SK-N-SH (cell line): ENCODE results near the gene SERPINE1. TPM values are rescaled to one million over a fixed set of nuclear protein-coding genes. Genes with fewer than 3 reads are reported as not detected.

Experiments used
- CTCF ChIA-PET: fragments of 300-600, 350-600 bp; formaldehyde crosslinking; extraction: SDS; loops from one replicate; lab custom pipeline; 2021; lab: Yijun Ruan, JAX
- POLR2A ChIA-PET: fragments of 350-600 bp; sonication (Branson Sonifier 250); formaldehyde crosslinking; extraction: SDS; loops from one replicate; lab custom pipeline; 2020; ENCODE audit warnings: antibody characterized with exemption, inconsistent platforms; lab: Yijun Ruan, JAX
- DNase-seq: peaks from one replicate; pipeline ENCODE4 v3.0.0; 2012
- H2AFZ ChIP-seq: fragments of 200-600 bp; sonication (generic); 2 replicates; pipeline ENCODE4 v1.8.1; 2016; ENCODE audit warnings: antibody characterized with exemption, mild to moderate bottlenecking, low read depth
- H3F3A ChIP-seq: fragments of 200-600 bp; sonication (generic); replicated peaks from 2 replicates; pipeline ENCODE3; 2016; ENCODE audit warnings: antibody characterized with exemption, mild to moderate bottlenecking; ENCODE audit not compliant: insufficient read depth
- H3K27ac ChIP-seq, 2 experiments: fragments of 200-500 bp in 1 of 2; fragments of 200-600 bp in 1 of 2; sonication (Bioruptor generic) in 1 of 2; sonication (generic), shearing (Covaris generic) in 1 of 2; 2 replicates each; pipeline versions ENCODE4 v1.5.1 to v1.6.1; 2014 to 2016; ENCODE audit warnings: low read depth in 2 of 2, inconsistent platforms in 1 of 2, low read length in 1 of 2, mild to moderate bottlenecking in 1 of 2, mixed read lengths in 1 of 2
- H3K27me3 ChIP-seq: fragments of 200-600 bp; sonication (generic), shearing (Covaris generic); 2 replicates; pipeline ENCODE4 v1.6.1; 2016; ENCODE audit warnings: mixed run types; ENCODE audit not compliant: insufficient read depth
- H3K36me3 ChIP-seq, 2 experiments: fragments of 200-500 bp in 1 of 2; fragments of 200-600 bp in 1 of 2; sonication (Bioruptor generic) in 1 of 2; sonication (generic) in 1 of 2; replicated peaks in 1 of 2; 2 replicates each; pipeline versions ENCODE3 to v1.5.1; 2014 to 2016; ENCODE audit warnings: low read length in 1 of 2, mild to moderate bottlenecking in 1 of 2; ENCODE audit not compliant: insufficient read depth in 2 of 2, control insufficient read depth in 1 of 2
- H3K4me1 ChIP-seq, 2 experiments: fragments of 200-500 bp in 1 of 2; fragments of 200-600 bp in 1 of 2; sonication (Bioruptor generic) in 1 of 2; sonication (generic), shearing (Covaris generic) in 1 of 2; 2 replicates each; pipeline versions ENCODE4 v1.5.1 to v1.6.1; 2014 to 2016; ENCODE audit warnings: low read depth in 1 of 2, low read length in 1 of 2, mixed run types in 1 of 2; ENCODE audit not compliant: insufficient read depth in 2 of 2, control insufficient read depth in 1 of 2
- H3K4me2 ChIP-seq: fragments of 200-600 bp; sonication (generic), shearing (Covaris generic); 2 replicates; pipeline ENCODE4 v1.6.1; 2017; ENCODE audit warnings: mixed run types
- H3K4me3 ChIP-seq, 2 experiments: fragments of 200-500 bp in 1 of 2; fragments of 200-600 bp in 1 of 2; sonication (Bioruptor generic) in 1 of 2; sonication (generic), shearing (Covaris generic) in 1 of 2; 2 replicates each; pipeline versions ENCODE4 v1.5.1 to v1.8.1; 2014 to 2016; ENCODE audit warnings: low read depth in 2 of 2, inconsistent platforms in 1 of 2, low read length in 1 of 2, mild to moderate bottlenecking in 1 of 2, mixed read lengths in 1 of 2, moderate library complexity in 1 of 2
- H3K79me2 ChIP-seq: fragments of 200-600 bp; sonication (generic); 2 replicates; pipeline ENCODE4 v1.8.1; 2017; ENCODE audit warnings: mild to moderate bottlenecking; ENCODE audit not compliant: insufficient read depth
- H3K9ac ChIP-seq: fragments of 200-600 bp; sonication (generic); 2 replicates; pipeline ENCODE4 v1.6.1; 2017; ENCODE audit warnings: mixed run types
- H3K9me2 ChIP-seq: fragments of 200-600 bp; sonication (generic); 2 replicates; pipeline ENCODE4 v1.6.1; 2017; ENCODE audit warnings: mixed run types
- H3K9me3 ChIP-seq: fragments of 200-600 bp; sonication (generic); 2 replicates; pipeline ENCODE4 v1.6.1; 2017; ENCODE audit warnings: mixed run types, mild to moderate bottlenecking, moderate library complexity
- H4K20me1 ChIP-seq: fragments of 200-600 bp; sonication (generic); 2 replicates; pipeline ENCODE4 v1.6.1; 2017; ENCODE audit warnings: mild to moderate bottlenecking, mixed run types; ENCODE audit not compliant: insufficient read depth
- ELF1 ChIP-seq: IDR thresholded peaks from 2 replicates; pipeline ENCODE4 v1.4.0; 2012
- EP300 ChIP-seq, 2 experiments: IDR thresholded peaks; 2 replicates each; pipeline versions ENCODE4 v1.4.0 to v1.6.1; 2012; ENCODE audit warnings: borderline replicate concordance in 1 of 2, low read depth in 1 of 2, low read length in 1 of 2
- EZH2phosphoT487 ChIP-seq: fragments of 200-600 bp; sonication (generic); IDR thresholded peaks from 2 replicates; pipeline ENCODE4 v1.6.1; 2017; ENCODE audit warnings: low read depth, mixed run types, mild to moderate bottlenecking, antibody characterized with exemption, moderate library complexity, borderline replicate concordance
- FOSL2 ChIP-seq: IDR thresholded peaks from 2 replicates; pipeline ENCODE4 v1.4.0; 2012; ENCODE audit warnings: low read depth, mild to moderate bottlenecking, moderate library complexity, borderline replicate concordance
- FOXM1 ChIP-seq: IDR thresholded peaks from 2 replicates; pipeline ENCODE4 v1.4.0; 2012; ENCODE audit warnings: low read depth, mild to moderate bottlenecking
- POLR2AphosphoS5 ChIP-seq: IDR thresholded peaks from 2 replicates; pipeline ENCODE4 v1.6.1; 2012; ENCODE audit warnings: low read depth, low read length
- RCOR1 ChIP-seq: fragments of 150-350 bp; IDR thresholded peaks from 2 replicates; pipeline ENCODE4 v1.6.1; 2017; ENCODE audit warnings: antibody characterized with exemption, low read length
- TEAD4 ChIP-seq: IDR thresholded peaks from 2 replicates; pipeline ENCODE4 v1.4.0; 2012; ENCODE audit warnings: mild to moderate bottlenecking, borderline replicate concordance; ENCODE audit not compliant: insufficient read depth
- WGBS: methylation state at CpG from one replicate; pipeline ENCODE4 v1.1.6; 2017; ENCODE audit warnings: low lambda C conversion rate; 5-methylcytosine and 5-hydroxymethylcytosine counted together
- polyA plus RNA-seq, 3 experiments: library from polyadenylated mRNA; depleted of rRNA; stranded (reverse); fragments of >200 nt; gene quantifications; 2 replicates each; pipeline ENCODE4 v1.2.3, GENCODE V29; 2012
- TF ChIP-seq, protein P1 (sequence below): IDR thresholded peaks from 2 replicates; pipeline ENCODE4 v1.4.0; 2012; ENCODE audit warnings: low read depth
- TF ChIP-seq, protein P2 (sequence below): fragments of 150-350 bp; IDR thresholded peaks from 2 replicates; pipeline ENCODE4 v1.6.1; 2016; ENCODE audit warnings: mild to moderate bottlenecking, low read depth, low read length
- TF ChIP-seq, protein P3 (sequence below): IDR thresholded peaks from 2 replicates; pipeline ENCODE4; 2012
- TF ChIP-seq, protein P4 (sequence below): IDR thresholded peaks from 2 replicates; pipeline ENCODE4 v1.4.0; 2012; ENCODE audit warnings: low read depth, borderline replicate concordance
- TF ChIP-seq, protein P5 (sequence below): fragments of 200-600 bp; sonication (generic); IDR thresholded peaks from 2 replicates; pipeline ENCODE4 v1.6.1; 2017; ENCODE audit warnings: antibody characterized with exemption, mild to moderate bottlenecking, moderate library complexity

Gene SERPINE1
- polyA plus RNA-seq, 1 of the 3 experiments (the other 2 are of a cell fraction), result 4,174 TPM

DNA sequence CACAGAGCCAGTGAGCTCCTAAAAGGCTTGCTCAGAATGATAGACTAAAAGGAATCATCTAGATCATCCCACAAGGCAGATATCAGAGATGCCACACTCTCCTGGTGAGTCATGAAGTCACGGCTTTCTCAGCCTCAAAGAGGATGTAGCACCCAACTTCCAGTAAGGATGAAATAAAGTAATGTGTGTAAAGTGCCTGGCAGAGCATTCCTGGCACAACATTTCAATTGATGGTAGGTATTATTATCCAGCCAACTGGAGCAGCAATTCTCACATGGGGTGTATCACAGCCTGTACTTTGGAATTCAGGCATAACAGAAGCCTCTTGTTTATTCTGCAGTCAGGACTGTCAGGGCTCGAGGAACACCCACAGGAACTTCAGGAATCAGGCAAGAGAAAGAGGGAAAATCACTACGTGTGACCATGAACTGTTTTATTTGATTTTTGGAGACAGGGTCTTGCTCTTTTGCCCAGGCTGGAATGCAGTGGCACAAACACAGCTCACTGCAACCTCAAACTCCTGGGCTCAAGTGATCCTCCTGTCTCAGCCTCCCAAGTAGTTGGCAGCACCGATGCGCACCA is 58.4 kb downstream of the SERPINE1 start:
- Histone ChIP-seq H3K27me3 (peaks cover 6% of the 10 kb centered on the region; the same call in 1 of the 2 replicates), H3K4me1 (peaks cover 0 to 8% of the 10 kb centered on the region in 2 experiments; a peak in 1 of 4 replicates), H3K9me2 (no peaks in the 10 kb centered on the region), H3F3A (peaks cover 16% of the 10 kb centered on the region), H3K4me3 (no peak overlapping the region), H3K79me2 (no peaks in the 10 kb centered on the region), H3K9me3 (no peaks in the 10 kb centered on the region), H4K20me1 (no peaks in the 10 kb centered on the region), H2AFZ (no peak overlapping the region), H3K9ac (no peak overlapping the region), H3K27ac (peak overlapping the region in 1 of 2 experiments; percentile 37; a peak in 2 of 4 replicates), H3K4me2 (no peak overlapping the region; the same call in 1 of the 2 replicates), H3K36me3 (no peaks in the 10 kb centered on the region)
- WGBS, result 51% methylated on average over 5 of the region's 5 CpGs
- TF ChIP-seq POLR2AphosphoS5 (0 out of 2 replicates have a peak, but pooled peaks have one; percentile 20), FOSL2 (peak; percentile 79), TEAD4 (no peak)
- TF ChIP-seq, protein P1, sequence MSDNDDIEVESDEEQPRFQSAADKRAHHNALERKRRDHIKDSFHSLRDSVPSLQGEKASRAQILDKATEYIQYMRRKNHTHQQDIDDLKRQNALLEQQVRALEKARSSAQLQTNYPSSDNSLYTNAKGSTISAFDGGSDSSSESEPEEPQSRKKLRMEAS, result peak; percentile 66
- no peak for DNase-seq
- POLR2A ChIA-PET, result interaction anchor here (0.6 kb wide), 1 partner anchor 727 kb away, joined by 4 read pairs; no protein-coding TSS in a partner anchor
- CTCF ChIA-PET, result interaction anchor here (0.7 to 7.2 kb wide), 9 partner anchors 9 to 132 kb away, joined by 3 to 51 read pairs (median 4); partner anchors contain the start of genes AP1S1 and VGF

DNA sequence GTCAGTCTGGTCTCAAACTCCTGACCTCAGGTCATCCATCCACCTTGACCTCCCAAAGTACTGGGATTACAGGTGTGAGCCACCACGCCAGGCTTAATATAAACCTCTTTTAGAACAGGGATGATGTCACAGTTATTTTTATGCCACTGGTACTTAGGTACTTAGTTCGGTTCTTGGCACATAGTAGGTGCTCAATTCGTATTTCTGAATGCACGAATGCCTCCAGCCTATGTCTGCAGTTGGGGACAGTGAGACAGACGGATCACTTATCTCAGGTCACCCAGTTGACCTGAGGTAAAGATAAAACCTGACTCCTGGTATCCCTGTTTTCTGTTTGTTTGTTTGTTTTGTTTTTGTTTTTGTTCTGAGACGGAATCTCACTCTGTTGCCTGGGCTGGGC is 59.3 kb downstream of the SERPINE1 start:
- no peaks in the 10 kb centered on the region for H3K36me3 ChIP-seq
- TF ChIP-seq EP300 (IDR thresholded peaks at IDR 0.05; ENCODE audit: borderline replicate concordance in 1 of 2, low read depth in 1 of 2, low read length in 1 of 2) (no peak), EZH2phosphoT487 (no peak), FOXM1 (no peak), ELF1 (no peak), RCOR1 (no peak)
- TF ChIP-seq, protein P2, sequence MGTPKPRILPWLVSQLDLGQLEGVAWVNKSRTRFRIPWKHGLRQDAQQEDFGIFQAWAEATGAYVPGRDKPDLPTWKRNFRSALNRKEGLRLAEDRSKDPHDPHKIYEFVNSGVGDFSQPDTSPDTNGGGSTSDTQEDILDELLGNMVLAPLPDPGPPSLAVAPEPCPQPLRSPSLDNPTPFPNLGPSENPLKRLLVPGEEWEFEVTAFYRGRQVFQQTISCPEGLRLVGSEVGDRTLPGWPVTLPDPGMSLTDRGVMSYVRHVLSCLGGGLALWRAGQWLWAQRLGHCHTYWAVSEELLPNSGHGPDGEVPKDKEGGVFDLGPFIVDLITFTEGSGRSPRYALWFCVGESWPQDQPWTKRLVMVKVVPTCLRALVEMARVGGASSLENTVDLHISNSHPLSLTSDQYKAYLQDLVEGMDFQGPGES, result no peak
- TF ChIP-seq, protein P3, sequence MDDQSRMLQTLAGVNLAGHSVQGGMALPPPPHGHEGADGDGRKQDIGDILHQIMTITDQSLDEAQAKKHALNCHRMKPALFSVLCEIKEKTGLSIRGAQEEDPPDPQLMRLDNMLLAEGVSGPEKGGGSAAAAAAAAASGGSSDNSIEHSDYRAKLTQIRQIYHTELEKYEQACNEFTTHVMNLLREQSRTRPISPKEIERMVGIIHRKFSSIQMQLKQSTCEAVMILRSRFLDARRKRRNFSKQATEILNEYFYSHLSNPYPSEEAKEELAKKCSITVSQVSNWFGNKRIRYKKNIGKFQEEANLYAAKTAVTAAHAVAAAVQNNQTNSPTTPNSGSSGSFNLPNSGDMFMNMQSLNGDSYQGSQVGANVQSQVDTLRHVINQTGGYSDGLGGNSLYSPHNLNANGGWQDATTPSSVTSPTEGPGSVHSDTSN, result no peak
- TF ChIP-seq, protein P4, sequence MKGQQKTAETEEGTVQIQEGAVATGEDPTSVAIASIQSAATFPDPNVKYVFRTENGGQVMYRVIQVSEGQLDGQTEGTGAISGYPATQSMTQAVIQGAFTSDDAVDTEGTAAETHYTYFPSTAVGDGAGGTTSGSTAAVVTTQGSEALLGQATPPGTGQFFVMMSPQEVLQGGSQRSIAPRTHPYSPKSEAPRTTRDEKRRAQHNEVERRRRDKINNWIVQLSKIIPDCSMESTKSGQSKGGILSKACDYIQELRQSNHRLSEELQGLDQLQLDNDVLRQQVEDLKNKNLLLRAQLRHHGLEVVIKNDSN, result no peak
- TF ChIP-seq, protein P5, sequence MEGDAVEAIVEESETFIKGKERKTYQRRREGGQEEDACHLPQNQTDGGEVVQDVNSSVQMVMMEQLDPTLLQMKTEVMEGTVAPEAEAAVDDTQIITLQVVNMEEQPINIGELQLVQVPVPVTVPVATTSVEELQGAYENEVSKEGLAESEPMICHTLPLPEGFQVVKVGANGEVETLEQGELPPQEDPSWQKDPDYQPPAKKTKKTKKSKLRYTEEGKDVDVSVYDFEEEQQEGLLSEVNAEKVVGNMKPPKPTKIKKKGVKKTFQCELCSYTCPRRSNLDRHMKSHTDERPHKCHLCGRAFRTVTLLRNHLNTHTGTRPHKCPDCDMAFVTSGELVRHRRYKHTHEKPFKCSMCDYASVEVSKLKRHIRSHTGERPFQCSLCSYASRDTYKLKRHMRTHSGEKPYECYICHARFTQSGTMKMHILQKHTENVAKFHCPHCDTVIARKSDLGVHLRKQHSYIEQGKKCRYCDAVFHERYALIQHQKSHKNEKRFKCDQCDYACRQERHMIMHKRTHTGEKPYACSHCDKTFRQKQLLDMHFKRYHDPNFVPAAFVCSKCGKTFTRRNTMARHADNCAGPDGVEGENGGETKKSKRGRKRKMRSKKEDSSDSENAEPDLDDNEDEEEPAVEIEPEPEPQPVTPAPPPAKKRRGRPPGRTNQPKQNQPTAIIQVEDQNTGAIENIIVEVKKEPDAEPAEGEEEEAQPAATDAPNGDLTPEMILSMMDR, result no peak
- TF ChIP-seq, all 33 proteins: peak for 0
- Histone ChIP-seq H3K79me2 (no peaks in the 10 kb centered on the region), H3F3A (peaks cover 16% of the 10 kb centered on the region), H3K9me2 (no peaks in the 10 kb centered on the region), H3K27ac (no peak overlapping the region), H3K4me1 (peaks cover 0 to 3% of the 10 kb centered on the region in 2 experiments; a peak in 1 of 4 replicates), H3K9me3 (no peaks in the 10 kb centered on the region), H3K4me3 (no peak overlapping the region), H3K27me3 (no peaks in the 10 kb centered on the region), H3K4me2 (no peak overlapping the region), H4K20me1 (no peaks in the 10 kb centered on the region), H2AFZ (no peak overlapping the region), H3K9ac (no peak overlapping the region)
- ChIA-PET CTCF (interaction anchor here (1.5 to 7.2 kb wide), 5 partner anchors 9 to 47 kb away, joined by 3 to 51 read pairs (median 3); no protein-coding TSS in a partner anchor), POLR2A (no interaction called here)
- WGBS, result 71% methylated on average over 6 of the region's 6 CpGs
- DNase-seq, result no peak
